DOHH2 (cell line): ENCODE results near the gene FLCN.

ENCODE experiments used
- H3F3A ChIP-seq: fragments of 200-600 bp; sonication (generic), shearing (Covaris generic); 2 replicates; pipeline ENCODE4 v1.6.0; 2016; ENCODE audit warnings: antibody characterized with exemption, mild to moderate bottlenecking; ENCODE audit not compliant: control insufficient read depth, insufficient read depth
- H3K27ac ChIP-seq: fragments of 200-600 bp; sonication (generic); 2 replicates; pipeline ENCODE4 v1.5.1; 2014; ENCODE audit warnings: low read depth, mild to moderate bottlenecking, low read length, moderate library complexity
- H3K27me3 ChIP-seq: fragments of 200-600 bp; sonication (generic); 2 replicates; pipeline ENCODE4 v1.6.1; 2014; ENCODE audit warnings: mild to moderate bottlenecking, low read length, mixed read lengths; ENCODE audit not compliant: control insufficient read depth
- H3K36me3 ChIP-seq: fragments of 200-600 bp; sonication (generic); 2 replicates; pipeline ENCODE4 v1.6.1; 2014; ENCODE audit warnings: mild to moderate bottlenecking, low read length, moderate library complexity, mixed read lengths; ENCODE audit not compliant: control insufficient read depth
- H3K4me1 ChIP-seq: fragments of 200-600 bp; sonication (generic); 2 replicates; pipeline ENCODE4 v1.6.1; 2014; ENCODE audit warnings: mild to moderate bottlenecking, low read length, mixed read lengths; ENCODE audit not compliant: control insufficient read depth
- H3K4me2 ChIP-seq: fragments of 200-600 bp; sonication (generic); 2 replicates; pipeline ENCODE4 v1.6.0; 2014; ENCODE audit warnings: mild to moderate bottlenecking, low read length, moderate library complexity
- H3K4me3 ChIP-seq: fragments of 200-600 bp; sonication (generic); 2 replicates; pipeline ENCODE4 v1.5.1; 2014; ENCODE audit warnings: mild to moderate bottlenecking, low read length, mixed read lengths
- H3K79me2 ChIP-seq: fragments of 200-600 bp; sonication (generic); 2 replicates; pipeline ENCODE4 v1.6.1; 2014; ENCODE audit warnings: mild to moderate bottlenecking, low read length, mixed read lengths; ENCODE audit not compliant: control insufficient read depth
- H3K9me2 ChIP-seq: fragments of 200-600 bp; sonication (generic); replicated peaks from 2 replicates; pipeline ENCODE4 v1.6.1; 2014; ENCODE audit warnings: mild to moderate bottlenecking, low read length, mixed read lengths; ENCODE audit not compliant: control insufficient read depth
- H3K9me3 ChIP-seq: fragments of 200-600 bp; sonication (generic); 2 replicates; pipeline ENCODE4 v1.6.1; 2014; ENCODE audit warnings: antibody characterized with exemption, low read length, mixed read lengths; ENCODE audit not compliant: control insufficient read depth, insufficient read depth
- H4K20me1 ChIP-seq: fragments of 200-600 bp; sonication (generic); 2 replicates; pipeline ENCODE4 v1.6.0; 2014; ENCODE audit warnings: low read depth, mild to moderate bottlenecking, antibody characterized with exemption, low read length, moderate library complexity; ENCODE audit not compliant: control insufficient read depth, insufficient read depth
- CTCF ChIP-seq: fragments of 200-600 bp; sonication (generic); IDR thresholded peaks from one replicate; pipeline ENCODE4 v1.5.1; 2014; ENCODE audit warnings: antibody characterized with exemption, mild to moderate bottlenecking, low read depth, low read length; ENCODE audit not compliant: poor library complexity, severe bottlenecking
- EZH2phosphoT487 ChIP-seq: fragments of 200-600 bp; sonication (generic); IDR thresholded peaks from 2 replicates; pipeline ENCODE4 v1.6.1; 2017; ENCODE audit warnings: borderline replicate concordance, mild to moderate bottlenecking, antibody characterized with exemption, low read length, moderate library complexity, mixed read lengths

The FLCN gene

GRCh38 chr17:17200831-17201230 is 36.1 kb downstream of the FLCN start:
- H3K27me3 ChIP-seq = no peaks in the 10 kb centered on the region
- no peak overlapping the region for H3K27ac ChIP-seq
- H3K4me1 ChIP-seq = peaks cover 14% of the 10 kb centered on the region
- H3F3A ChIP-seq = 0 out of 2 replicates have a peak, but pooled peaks cover 2% of the 10 kb centered on the region
- peaks cover 43% of the 10 kb centered on the region for H3K79me2 ChIP-seq
- no peak overlapping the region for H3K4me3 ChIP-seq
- TF ChIP-seq CTCF = no peak
- no peak for TF ChIP-seq EZH2phosphoT487
- no peaks in the 10 kb centered on the region for H3K9me2 ChIP-seq
- peaks cover 11% of the 10 kb centered on the region; the same call in 1 of the 2 replicates for H4K20me1 ChIP-seq
- H3K4me2 ChIP-seq = no peak overlapping the region
- H3K36me3 ChIP-seq = peaks cover 33% of the 10 kb centered on the region
- H3K9me3 ChIP-seq = no peaks in the 10 kb centered on the region

- H3K27ac ChIP-seq = no peak overlapping the region
- no peaks in the 10 kb centered on the region for H3K9me3 ChIP-seq
- H3K79me2 ChIP-seq = peaks cover 38% of the 10 kb centered on the region
- H4K20me1 ChIP-seq = peaks cover 11% of the 10 kb centered on the region; the same call in 1 of the 2 replicates
- TF ChIP-seq CTCF = no peak
- TF ChIP-seq EZH2phosphoT487 = no peak
- no peak overlapping the region for H3K4me3 ChIP-seq
- H3K4me1 ChIP-seq = peaks cover 11% of the 10 kb centered on the region
- H3K9me2 ChIP-seq = no peaks in the 10 kb centered on the region
- H3F3A ChIP-seq = 0 out of 2 replicates have a peak, but pooled peaks cover 2% of the 10 kb centered on the region
- H3K4me2 ChIP-seq = no peak overlapping the region
- no peaks in the 10 kb centered on the region for H3K27me3 ChIP-seq
- peaks cover 33% of the 10 kb centered on the region for H3K36me3 ChIP-seq
Measured at GRCh38 chr17:17200311-17200710, 36.7 kb downstream of the FLCN start.

GRCh38 chr17:17198281-17198680 is 38.7 kb downstream of the FLCN start:
- H3K27ac ChIP-seq = no peak overlapping the region
- no peak overlapping the region for H3K4me3 ChIP-seq
- 0 out of 2 replicates have a peak, but pooled peaks cover 2% of the 10 kb centered on the region for H3F3A ChIP-seq
- H3K9me2 ChIP-seq = no peaks in the 10 kb centered on the region
- H3K79me2 ChIP-seq = peaks cover 18% of the 10 kb centered on the region
- H3K36me3 ChIP-seq = peaks cover 16% of the 10 kb centered on the region
- H4K20me1 ChIP-seq = 0 out of 2 replicates have a peak, but pooled peaks cover 7% of the 10 kb centered on the region
- TF ChIP-seq EZH2phosphoT487 (no peak), CTCF (no peak)
- H3K4me2 ChIP-seq = no peak overlapping the region
- H3K27me3 ChIP-seq = no peaks in the 10 kb centered on the region
- H3K9me3 ChIP-seq = no peaks in the 10 kb centered on the region
- no peaks in the 10 kb centered on the region for H3K4me1 ChIP-seq
